ENCODE data around the gene SLC49A4.
A peak's percentile ranks its signal among the peaks of the same experiment; 100 is the strongest.

The SLC49A4 gene

DNA sequence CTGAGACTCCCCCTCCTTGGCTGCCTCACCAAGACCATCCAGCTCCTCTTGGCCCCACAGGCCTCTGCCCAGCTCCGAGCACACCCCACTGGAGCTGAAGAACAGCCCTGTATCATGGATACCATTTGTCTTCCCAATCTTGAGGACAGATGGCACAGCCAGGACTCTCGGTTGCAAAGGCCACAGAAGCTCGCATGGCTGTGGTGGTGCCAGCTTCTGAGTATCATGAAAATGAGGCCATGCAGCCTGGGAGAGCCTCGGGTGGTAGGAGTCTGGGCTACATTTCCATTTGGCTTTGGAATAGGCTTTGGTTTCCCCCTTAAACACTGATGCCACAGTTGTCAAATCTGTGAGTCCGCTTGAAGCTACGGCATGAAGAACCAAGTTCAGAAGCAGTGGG, 126.1 kb downstream of the SLC49A4 start:
- H3K27ac ChIP-seq (ENCODE audit: extremely low read depth, low read depth, low read length): no peak overlapping the region
- no peaks in the 10 kb centered on the region for H3K4me1 ChIP-seq (ENCODE audit: control insufficient read depth, insufficient read depth, low read length)
- H3K9me3 ChIP-seq (ENCODE audit: control insufficient read depth, insufficient read depth, low read depth, low read length): no peaks in the 10 kb centered on the region
- CTCF ChIA-PET: interaction anchor here (1.8 kb wide), 1 partner anchor 20 kb away, joined by 3 read pairs; no protein-coding TSS in a partner anchor
- H3K4me3 ChIP-seq (ENCODE audit: low read depth, low read length): no peak overlapping the region
- TF ChIP-seq, protein P1, sequence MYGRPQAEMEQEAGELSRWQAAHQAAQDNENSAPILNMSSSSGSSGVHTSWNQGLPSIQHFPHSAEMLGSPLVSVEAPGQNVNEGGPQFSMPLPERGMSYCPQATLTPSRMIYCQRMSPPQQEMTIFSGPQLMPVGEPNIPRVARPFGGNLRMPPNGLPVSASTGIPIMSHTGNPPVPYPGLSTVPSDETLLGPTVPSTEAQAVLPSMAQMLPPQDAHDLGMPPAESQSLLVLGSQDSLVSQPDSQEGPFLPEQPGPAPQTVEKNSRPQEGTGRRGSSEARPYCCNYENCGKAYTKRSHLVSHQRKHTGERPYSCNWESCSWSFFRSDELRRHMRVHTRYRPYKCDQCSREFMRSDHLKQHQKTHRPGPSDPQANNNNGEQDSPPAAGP (tag by site-specific recombination; IDR thresholded peaks at IDR 0.05): no peak
- POLR2A ChIA-PET: interaction anchor here (0.6 kb wide), 1 partner anchor 13 kb away, joined by 6 read pairs; no protein-coding TSS in a partner anchor
- no peaks in the 10 kb centered on the region for H3K36me3 ChIP-seq (ENCODE audit: control insufficient read depth in 2 of 2, insufficient read depth in 1 of 2, low read length in 2 of 2)

DNA sequence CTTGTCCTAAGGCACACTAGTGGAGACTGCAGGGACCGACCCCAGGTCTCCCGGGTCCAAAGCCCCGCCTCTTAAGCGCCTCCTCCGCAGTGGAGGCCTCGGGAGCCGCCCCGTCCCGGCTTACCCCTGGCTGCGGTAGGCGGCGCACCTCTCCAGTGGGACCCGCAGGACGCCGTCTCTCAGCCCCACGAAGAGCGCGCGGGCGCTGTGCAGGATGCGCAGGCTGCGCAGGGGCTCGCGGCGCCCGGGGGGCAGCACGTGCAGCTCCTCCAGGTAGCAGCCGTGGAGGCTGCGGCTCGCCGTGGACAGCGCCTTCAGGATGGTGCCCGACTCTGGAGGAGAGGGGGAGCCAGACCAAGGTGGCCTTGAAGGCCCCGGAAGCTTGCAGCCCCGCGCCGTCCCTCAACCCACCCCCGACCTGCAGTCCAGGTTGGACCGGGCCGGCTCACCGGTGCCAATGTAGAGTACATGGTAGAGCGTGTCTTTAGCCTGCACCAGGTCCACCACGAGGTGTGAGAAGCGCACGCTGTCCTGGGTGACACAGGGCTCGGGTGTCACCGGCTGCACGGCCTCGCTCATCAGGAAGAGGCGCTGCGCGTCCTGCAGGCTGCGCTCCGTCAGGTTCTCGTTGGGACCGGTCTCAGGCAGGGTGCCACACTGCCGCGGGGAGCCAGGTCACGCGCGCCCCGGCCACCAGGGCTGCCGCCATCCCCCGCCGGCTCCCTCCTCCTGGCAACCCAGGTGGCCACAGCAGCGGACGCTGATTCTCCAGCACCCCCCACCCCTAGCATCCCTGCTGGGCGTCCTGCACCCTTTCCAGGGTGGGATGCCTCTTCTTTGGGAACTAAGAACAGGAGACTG, 127.2 kb downstream of the SLC49A4 start:
- ChIA-PET POLR2A (interaction anchor here (0.6 kb wide), 1 partner anchor 12 kb away, joined by 6 read pairs; no protein-coding TSS in a partner anchor), CTCF (interaction anchor here (0.6 kb wide), 1 partner anchor 51 kb away, joined by 3 read pairs; no protein-coding TSS in a partner anchor)
- Histone ChIP-seq H3K27ac (ENCODE audit: extremely low read depth, low read depth, low read length) (no peak overlapping the region), H3K36me3 (ENCODE audit: control insufficient read depth in 2 of 2, insufficient read depth in 1 of 2, low read length in 2 of 2) (no peaks in the 10 kb centered on the region), H3K9me3 (ENCODE audit: control insufficient read depth, insufficient read depth, low read depth, low read length) (no peaks in the 10 kb centered on the region), H3K4me3 (ENCODE audit: low read depth, low read length) (no peak overlapping the region; the same call in 1 of the 2 replicates), H3K4me1 (ENCODE audit: control insufficient read depth, insufficient read depth, low read length) (no peaks in the 10 kb centered on the region)
- TF ChIP-seq, protein P2, sequence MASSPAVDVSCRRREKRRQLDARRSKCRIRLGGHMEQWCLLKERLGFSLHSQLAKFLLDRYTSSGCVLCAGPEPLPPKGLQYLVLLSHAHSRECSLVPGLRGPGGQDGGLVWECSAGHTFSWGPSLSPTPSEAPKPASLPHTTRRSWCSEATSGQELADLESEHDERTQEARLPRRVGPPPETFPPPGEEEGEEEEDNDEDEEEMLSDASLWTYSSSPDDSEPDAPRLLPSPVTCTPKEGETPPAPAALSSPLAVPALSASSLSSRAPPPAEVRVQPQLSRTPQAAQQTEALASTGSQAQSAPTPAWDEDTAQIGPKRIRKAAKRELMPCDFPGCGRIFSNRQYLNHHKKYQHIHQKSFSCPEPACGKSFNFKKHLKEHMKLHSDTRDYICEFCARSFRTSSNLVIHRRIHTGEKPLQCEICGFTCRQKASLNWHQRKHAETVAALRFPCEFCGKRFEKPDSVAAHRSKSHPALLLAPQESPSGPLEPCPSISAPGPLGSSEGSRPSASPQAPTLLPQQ (tag by site-specific recombination; IDR thresholded peaks at IDR 0.05): peak; percentile 76
- TF ChIP-seq SP2 (tag by site-specific recombination; IDR thresholded peaks at IDR 0.05) (no peak), ZNF169 (tag by site-specific recombination; IDR thresholded peaks at IDR 0.05) (no peak), ZFP69B (tag by site-specific recombination; IDR thresholded peaks at IDR 0.05) (peak; percentile 64), ZNF560 (tag by site-specific recombination; IDR thresholded peaks at IDR 0.05; ENCODE audit: borderline replicate concordance) (no peak), ZNF157 (tag by site-specific recombination; IDR thresholded peaks at IDR 0.05) (no peak), ZNF558 (tag by site-specific recombination; IDR thresholded peaks at IDR 0.05) (no peak), ZNF677 (tag by site-specific recombination; IDR thresholded peaks at IDR 0.05) (no peak), ZIC2 (tag by site-specific recombination; IDR thresholded peaks at IDR 0.05) (peak; percentile 62), ZNF701 (tag by site-specific recombination; IDR thresholded peaks at IDR 0.05) (no peak)
- TF ChIP-seq, protein P3, sequence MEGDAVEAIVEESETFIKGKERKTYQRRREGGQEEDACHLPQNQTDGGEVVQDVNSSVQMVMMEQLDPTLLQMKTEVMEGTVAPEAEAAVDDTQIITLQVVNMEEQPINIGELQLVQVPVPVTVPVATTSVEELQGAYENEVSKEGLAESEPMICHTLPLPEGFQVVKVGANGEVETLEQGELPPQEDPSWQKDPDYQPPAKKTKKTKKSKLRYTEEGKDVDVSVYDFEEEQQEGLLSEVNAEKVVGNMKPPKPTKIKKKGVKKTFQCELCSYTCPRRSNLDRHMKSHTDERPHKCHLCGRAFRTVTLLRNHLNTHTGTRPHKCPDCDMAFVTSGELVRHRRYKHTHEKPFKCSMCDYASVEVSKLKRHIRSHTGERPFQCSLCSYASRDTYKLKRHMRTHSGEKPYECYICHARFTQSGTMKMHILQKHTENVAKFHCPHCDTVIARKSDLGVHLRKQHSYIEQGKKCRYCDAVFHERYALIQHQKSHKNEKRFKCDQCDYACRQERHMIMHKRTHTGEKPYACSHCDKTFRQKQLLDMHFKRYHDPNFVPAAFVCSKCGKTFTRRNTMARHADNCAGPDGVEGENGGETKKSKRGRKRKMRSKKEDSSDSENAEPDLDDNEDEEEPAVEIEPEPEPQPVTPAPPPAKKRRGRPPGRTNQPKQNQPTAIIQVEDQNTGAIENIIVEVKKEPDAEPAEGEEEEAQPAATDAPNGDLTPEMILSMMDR (tag by site-specific recombination; IDR thresholded peaks at IDR 0.05): peak; percentile 37
- TF ChIP-seq, protein P4, sequence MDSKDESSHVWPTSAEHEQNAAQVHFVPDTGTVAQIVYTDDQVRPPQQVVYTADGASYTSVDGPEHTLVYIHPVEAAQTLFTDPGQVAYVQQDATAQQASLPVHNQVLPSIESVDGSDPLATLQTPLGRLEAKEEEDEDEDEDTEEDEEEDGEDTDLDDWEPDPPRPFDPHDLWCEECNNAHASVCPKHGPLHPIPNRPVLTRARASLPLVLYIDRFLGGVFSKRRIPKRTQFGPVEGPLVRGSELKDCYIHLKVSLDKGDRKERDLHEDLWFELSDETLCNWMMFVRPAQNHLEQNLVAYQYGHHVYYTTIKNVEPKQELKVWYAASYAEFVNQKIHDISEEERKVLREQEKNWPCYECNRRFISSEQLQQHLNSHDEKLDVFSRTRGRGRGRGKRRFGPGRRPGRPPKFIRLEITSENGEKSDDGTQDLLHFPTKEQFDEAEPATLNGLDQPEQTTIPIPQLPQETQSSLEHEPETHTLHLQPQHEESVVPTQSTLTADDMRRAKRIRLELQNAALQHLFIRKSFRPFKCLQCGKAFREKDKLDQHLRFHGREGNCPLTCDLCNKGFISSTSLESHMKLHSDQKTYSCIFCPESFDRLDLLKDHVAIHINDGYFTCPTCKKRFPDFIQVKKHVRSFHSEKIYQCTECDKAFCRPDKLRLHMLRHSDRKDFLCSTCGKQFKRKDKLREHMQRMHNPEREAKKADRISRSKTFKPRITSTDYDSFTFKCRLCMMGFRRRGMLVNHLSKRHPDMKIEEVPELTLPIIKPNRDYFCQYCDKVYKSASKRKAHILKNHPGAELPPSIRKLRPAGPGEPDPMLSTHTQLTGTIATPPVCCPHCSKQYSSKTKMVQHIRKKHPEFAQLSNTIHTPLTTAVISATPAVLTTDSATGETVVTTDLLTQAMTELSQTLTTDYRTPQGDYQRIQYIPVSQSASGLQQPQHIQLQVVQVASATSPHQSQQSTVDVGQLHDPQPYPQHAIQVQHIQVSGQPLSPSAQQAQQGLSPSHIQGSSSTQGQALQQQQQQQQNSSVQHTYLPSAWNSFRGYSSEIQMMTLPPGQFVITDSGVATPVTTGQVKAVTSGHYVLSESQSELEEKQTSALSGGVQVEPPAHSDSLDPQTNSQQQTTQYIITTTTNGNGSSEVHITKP (tag by site-specific recombination; IDR thresholded peaks at IDR 0.05): peak; percentile 57
